Measurements from ENCODE around the gene NDST4. TPM values are rescaled to one million over a fixed set of nuclear protein-coding genes. Genes with fewer than 3 reads are reported as not detected.

Gene NDST4
- total RNA-seq (under 1 TPM in 1 of 2 donors, not detected in 1; 0.65 TPM), polyA plus RNA-seq (not detected)
- long read RNA-seq, donor 1: 0 reads
- long read RNA-seq, donor 2: 0 reads
- long read RNA-seq, donor 3: 0 reads
- long read RNA-seq, donor 4: 0 reads
- long read RNA-seq, donor 5: 0 reads

DNA sequence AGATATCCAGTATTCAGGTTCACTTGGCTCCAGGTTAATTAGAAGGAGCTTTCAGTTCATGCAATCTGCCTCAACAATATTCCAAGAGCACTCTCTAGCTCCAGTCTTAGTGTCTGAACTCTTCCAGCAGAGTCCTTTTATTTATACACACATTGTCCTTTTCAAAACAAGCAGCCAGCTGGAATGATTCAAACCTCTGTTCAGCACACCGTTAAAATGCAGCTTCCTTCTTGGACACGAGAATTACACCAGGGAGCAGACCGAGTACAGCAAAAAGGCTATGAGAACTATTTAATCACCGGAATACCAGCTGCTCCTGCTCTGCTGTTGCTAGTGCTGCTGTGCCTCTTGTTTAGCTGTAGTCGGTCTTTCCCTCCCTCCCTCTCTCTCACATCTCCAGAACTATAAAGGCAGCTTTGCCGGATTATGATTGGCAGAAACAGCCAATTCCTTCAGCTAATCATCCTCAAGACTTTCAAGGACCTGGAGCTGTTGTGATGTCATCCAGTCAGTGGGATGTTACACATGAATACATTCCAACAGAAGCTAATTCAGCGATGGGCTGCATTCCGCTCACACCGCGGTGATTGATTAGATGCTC lies at the start of gene NDST4:
Gene NDST4 (minus strand): TSS at position 115 of the 601 bp plus-strand sequence. CDS start 36,584 bp downstream, outside the sequence.
- Histone ChIP-seq H3K27ac (ENCODE audit: low read depth in 1 of 2, low read length in 1 of 2) (no peak within 1 kb of the TSS), H3K9ac (ENCODE audit: insufficient read depth in 1 of 2, low read length in 2 of 2) (no peak within 1 kb of the TSS), H3K27me3 (ENCODE audit: control insufficient read depth in 3 of 3, insufficient read depth in 3 of 3, low read length in 2 of 3) (no peaks in the 10 kb centered on the region), H3K4me3 (no peak within 1 kb of the TSS), H3K9me3 (ENCODE audit: control insufficient read depth in 4 of 4, insufficient read depth in 3 of 4, low read length in 3 of 4) (no peaks in the 10 kb centered on the region), H3K4me1 (ENCODE audit: control insufficient read depth in 5 of 5, insufficient read depth in 5 of 5, low read length in 5 of 5) (peaks cover 0 to 6% (median 0%) of the 10 kb centered on the region in 5 donors), H3K36me3 (ENCODE audit: control insufficient read depth in 4 of 4, insufficient read depth in 4 of 4, low read length in 4 of 4) (no peaks in the 10 kb centered on the region)
- DNase-seq (peak; percentile 69 to 82 (median 81)), ATAC-seq (ENCODE audit: insufficient read depth, low FRiP score) (no peak)
- TF ChIP-seq, protein P1, sequence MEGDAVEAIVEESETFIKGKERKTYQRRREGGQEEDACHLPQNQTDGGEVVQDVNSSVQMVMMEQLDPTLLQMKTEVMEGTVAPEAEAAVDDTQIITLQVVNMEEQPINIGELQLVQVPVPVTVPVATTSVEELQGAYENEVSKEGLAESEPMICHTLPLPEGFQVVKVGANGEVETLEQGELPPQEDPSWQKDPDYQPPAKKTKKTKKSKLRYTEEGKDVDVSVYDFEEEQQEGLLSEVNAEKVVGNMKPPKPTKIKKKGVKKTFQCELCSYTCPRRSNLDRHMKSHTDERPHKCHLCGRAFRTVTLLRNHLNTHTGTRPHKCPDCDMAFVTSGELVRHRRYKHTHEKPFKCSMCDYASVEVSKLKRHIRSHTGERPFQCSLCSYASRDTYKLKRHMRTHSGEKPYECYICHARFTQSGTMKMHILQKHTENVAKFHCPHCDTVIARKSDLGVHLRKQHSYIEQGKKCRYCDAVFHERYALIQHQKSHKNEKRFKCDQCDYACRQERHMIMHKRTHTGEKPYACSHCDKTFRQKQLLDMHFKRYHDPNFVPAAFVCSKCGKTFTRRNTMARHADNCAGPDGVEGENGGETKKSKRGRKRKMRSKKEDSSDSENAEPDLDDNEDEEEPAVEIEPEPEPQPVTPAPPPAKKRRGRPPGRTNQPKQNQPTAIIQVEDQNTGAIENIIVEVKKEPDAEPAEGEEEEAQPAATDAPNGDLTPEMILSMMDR (IDR thresholded peaks at IDR 0.05; ENCODE audit: control extremely low read depth, extremely low read depth): no peak
- WGBS, 2 donors: 35 to 58% methylated on average over 10 of the region's 10 CpGs

DNA sequence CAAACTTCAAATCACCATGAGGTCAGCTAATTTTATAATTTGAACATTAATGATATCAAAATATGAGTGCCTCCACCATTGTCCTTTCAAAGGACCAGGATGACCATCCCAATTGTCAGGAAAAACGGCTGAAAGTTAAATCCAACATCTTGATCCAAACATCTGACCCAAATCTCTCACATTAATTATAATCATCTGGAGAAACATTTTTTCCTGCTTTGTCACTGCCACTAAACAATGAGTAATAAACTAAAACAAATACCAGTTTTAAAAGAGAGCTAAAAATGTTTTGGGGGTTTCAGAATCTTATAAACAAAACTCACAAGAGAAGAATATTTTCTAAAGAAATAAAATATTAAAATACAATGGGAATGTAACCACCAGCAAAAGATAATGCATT lies 45.7 kb upstream of the NDST4 start:
- Histone ChIP-seq H3K27me3 (ENCODE audit: control insufficient read depth in 3 of 3, insufficient read depth in 3 of 3, low read length in 2 of 3) (no peaks in the 10 kb centered on the region), H3K27ac (ENCODE audit: low read depth in 1 of 2, low read length in 1 of 2) (no peak overlapping the region), H3K9me3 (ENCODE audit: control insufficient read depth in 4 of 4, insufficient read depth in 3 of 4, low read length in 3 of 4) (no peaks in the 10 kb centered on the region), H3K4me3 (no peak overlapping the region), H3K9ac (ENCODE audit: insufficient read depth in 1 of 2, low read length in 2 of 2) (no peak overlapping the region), H3K4me1 (ENCODE audit: control insufficient read depth in 5 of 5, insufficient read depth in 5 of 5, low read length in 5 of 5) (no peaks in the 10 kb centered on the region), H3K36me3 (ENCODE audit: control insufficient read depth in 4 of 4, insufficient read depth in 4 of 4, low read length in 4 of 4) (no peaks in the 10 kb centered on the region)
- TF ChIP-seq, protein P1 (IDR thresholded peaks at IDR 0.05; ENCODE audit: control extremely low read depth, extremely low read depth): no peak
- DNase-seq (no peak), ATAC-seq (ENCODE audit: insufficient read depth, low FRiP score) (no peak)
- 59 to 67% methylated on average over 1 of the region's 1 CpG for WGBS, 2 donors

DNA sequence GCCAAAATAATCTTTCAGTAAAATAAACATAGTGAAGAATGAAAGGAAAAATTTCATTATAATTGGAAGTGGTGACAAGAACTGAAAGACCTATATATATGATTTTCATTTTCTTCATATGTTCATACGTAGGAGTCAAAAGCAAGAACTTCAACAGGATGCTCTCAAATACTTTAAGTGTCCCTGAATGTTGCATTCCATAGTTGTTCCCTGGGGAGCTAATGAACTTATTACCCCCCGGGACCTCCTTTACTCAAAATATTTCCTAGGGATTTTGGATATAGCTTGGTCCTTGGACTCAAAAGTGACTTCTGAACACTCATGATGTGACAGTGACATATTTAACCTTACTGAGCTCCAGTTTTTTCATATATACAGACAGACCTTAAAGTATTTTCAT lies 44.9 kb upstream of the NDST4 start:
- Histone ChIP-seq H3K9me3 (ENCODE audit: control insufficient read depth in 4 of 4, insufficient read depth in 3 of 4, low read length in 3 of 4) (no peaks in the 10 kb centered on the region), H3K27ac (ENCODE audit: low read depth in 1 of 2, low read length in 1 of 2) (no peak overlapping the region), H3K27me3 (ENCODE audit: control insufficient read depth in 3 of 3, insufficient read depth in 3 of 3, low read length in 2 of 3) (no peaks in the 10 kb centered on the region), H3K9ac (ENCODE audit: insufficient read depth in 1 of 2, low read length in 2 of 2) (no peak overlapping the region), H3K4me1 (ENCODE audit: control insufficient read depth in 5 of 5, insufficient read depth in 5 of 5, low read length in 5 of 5) (no peaks in the 10 kb centered on the region), H3K4me3 (no peak overlapping the region), H3K36me3 (ENCODE audit: control insufficient read depth in 4 of 4, insufficient read depth in 4 of 4, low read length in 4 of 4) (no peaks in the 10 kb centered on the region)
- ATAC-seq (ENCODE audit: insufficient read depth, low FRiP score): no peak
- TF ChIP-seq, protein P1 (IDR thresholded peaks at IDR 0.05; ENCODE audit: control extremely low read depth, extremely low read depth): no peak
- WGBS, 2 donors: 77 to 89% methylated on average over 2 of the region's 2 CpGs
- DNase-seq: no peak

Data from lung (tissue), 16 donors.